H1 (cell line): ENCODE data around the gene HECTD3. TPM values are rescaled to one million over a fixed set of nuclear protein-coding genes. Genes with fewer than 3 reads are reported as not detected.
A peak's percentile ranks its signal among the peaks of the same experiment; 100 is the strongest.

Experiments
- CTCF ChIA-PET: fragments of 300-600 bp; sonication (Branson Sonifier 250); formaldehyde crosslinking; loops from one replicate; lab custom pipeline; 2021; ENCODE audit not compliant: partially characterized antibody; lab: Charles Lee
- POLR2A ChIA-PET: fragments of 300-600 bp; sonication (Branson Sonifier 250); formaldehyde crosslinking; loops from one replicate; lab custom pipeline; 2021; ENCODE audit warnings: inconsistent platforms; ENCODE audit not compliant: partially characterized antibody; lab: Charles Lee
- DNase-seq, 2 experiments: peaks; one replicate each; pipeline versions ENCODE4 v3.0.0 to v3.0.0-alpha.2; 2010 to 2022; ENCODE audit warnings: low spot score in 2 of 2, low read depth in 1 of 2, mixed read lengths in 1 of 2
- FAIRE-seq: peaks from 2 replicates; lab custom pipeline; 2011; peaks lifted over from hg19 to GRCh38; lab: Jason Lieb, UNC
- H2AFZ ChIP-seq: 2 replicates; pipeline ENCODE4 v1.8.1; 2012; ENCODE audit warnings: low read length, inconsistent platforms
- H2AK5ac ChIP-seq: 2 replicates; pipeline ENCODE4 v1.6.1; 2013; ENCODE audit warnings: low read depth, low read length
- H2BK120ac ChIP-seq: replicated peaks from 2 replicates; pipeline ENCODE3; 2013; ENCODE audit warnings: low read depth, low read length, inconsistent platforms
- H2BK12ac ChIP-seq: 2 replicates; pipeline ENCODE4 v1.6.1; 2013; ENCODE audit warnings: low read depth, low read length
- H2BK15ac ChIP-seq: 2 replicates; pipeline ENCODE4 v1.6.1; 2013; ENCODE audit warnings: low read length
- H2BK20ac ChIP-seq: 2 replicates; pipeline ENCODE4 v1.6.1; 2013; ENCODE audit warnings: low read length
- H2BK5ac ChIP-seq: 2 replicates; pipeline ENCODE4 v1.6.1; 2013; ENCODE audit warnings: low read depth, low read length
- H3K14ac ChIP-seq: 2 replicates; pipeline ENCODE4 v1.6.1; 2013; ENCODE audit warnings: inconsistent platforms; ENCODE audit not compliant: insufficient read length
- H3K18ac ChIP-seq: 2 replicates; pipeline ENCODE4 v1.6.1; 2013; ENCODE audit warnings: low read length; ENCODE audit errors: extremely low read depth
- H3K23ac ChIP-seq: 2 replicates; pipeline ENCODE4 v1.6.1; 2013; ENCODE audit warnings: inconsistent platforms; ENCODE audit not compliant: insufficient read length
- H3K23me2 ChIP-seq: 2 replicates; pipeline ENCODE4 v1.6.1; 2013; ENCODE audit warnings: low read depth, low read length
- H3K27ac ChIP-seq: 2 replicates; pipeline ENCODE4 v1.6.1; 2011; ENCODE audit warnings: low read depth, low read length, inconsistent platforms
- H3K27me3 ChIP-seq, 4 experiments: replicated peaks in 1 of 4; 1 replicate in 1 of 4; 2 replicates in 3 of 4; pipeline versions ENCODE4 v1.6.1 to v1.8.1; 2011 to 2013; ENCODE audit warnings: low read length in 3 of 4, mild to moderate bottlenecking in 3 of 4, inconsistent platforms in 2 of 4, mixed read lengths in 2 of 4, moderate library complexity in 1 of 4; ENCODE audit not compliant: control insufficient read depth in 3 of 4, insufficient read depth in 3 of 4; ENCODE audit errors: extremely low read depth in 1 of 4
- H3K36me3 ChIP-seq, 4 experiments: 2 replicates each; pipeline versions ENCODE4 v1.6.1 to v1.8.1; 2011 to 2013; ENCODE audit warnings: mild to moderate bottlenecking in 4 of 4, low read length in 3 of 4, moderate library complexity in 2 of 4, control low read depth in 1 of 4, inconsistent platforms in 1 of 4; ENCODE audit not compliant: insufficient read depth in 4 of 4, control insufficient read depth in 2 of 4
- H3K4ac ChIP-seq: replicated peaks from 2 replicates; pipeline ENCODE3; 2013; ENCODE audit warnings: low read length, low read depth, mixed read lengths, inconsistent platforms; ENCODE audit not compliant: insufficient read length
- H3K4me1 ChIP-seq, 4 experiments: replicated peaks in 1 of 4; 1 replicate in 1 of 4; 2 replicates in 3 of 4; pipeline versions ENCODE4 v1.6.1 to v1.8.1; 2011 to 2013; ENCODE audit warnings: low read length in 3 of 4, inconsistent platforms in 2 of 4, mixed read lengths in 1 of 4; ENCODE audit not compliant: insufficient read depth in 4 of 4, control insufficient read depth in 3 of 4
- H3K4me2 ChIP-seq, 2 experiments: 2 replicates each; pipeline versions ENCODE4 v1.6.1 to v1.8.1; 2011 to 2013; ENCODE audit warnings: low read depth in 2 of 2, low read length in 2 of 2, control low read depth in 1 of 2, inconsistent platforms in 1 of 2, mild to moderate bottlenecking in 1 of 2; ENCODE audit not compliant: insufficient read depth in 1 of 2
- H3K4me3 ChIP-seq, 4 experiments: fragments of 200-600, 300-600 bp in 1 of 4; sonication (generic), shearing (Covaris generic), sonication (Bioruptor Twin) in 1 of 4; 2 replicates each; pipeline versions ENCODE4 v1.5.1 to v1.8.1; 2011 to 2016; ENCODE audit warnings: low read length in 4 of 4, low read depth in 3 of 4, control low read depth in 2 of 4, inconsistent platforms in 2 of 4, mild to moderate bottlenecking in 2 of 4, mixed read lengths in 1 of 4, moderate library complexity in 1 of 4; ENCODE audit not compliant: insufficient read depth in 2 of 4; ENCODE audit errors: extremely low read depth in 1 of 4
- H3K56ac ChIP-seq: replicated peaks from 2 replicates; pipeline ENCODE3; 2013; ENCODE audit warnings: low read depth, mild to moderate bottlenecking, mixed read lengths, low read length, inconsistent platforms; ENCODE audit not compliant: insufficient read length
- H3K79me1 ChIP-seq: 2 replicates; pipeline ENCODE4 v1.6.1; 2013; ENCODE audit warnings: low read depth, low read length, control low read depth
- H3K79me2 ChIP-seq, 2 experiments: 2 replicates each; pipeline versions ENCODE4 v1.6.1 to v1.8.1; 2012 to 2013; ENCODE audit warnings: low read length in 2 of 2, mild to moderate bottlenecking in 2 of 2, inconsistent platforms in 1 of 2; ENCODE audit not compliant: insufficient read depth in 2 of 2, control insufficient read depth in 1 of 2
- H3K9ac ChIP-seq, 4 experiments: replicated peaks in 1 of 4; 1 replicate in 1 of 4; 2 replicates in 3 of 4; pipeline versions ENCODE4 v1.6.1 to v1.8.1; 2011 to 2013; ENCODE audit warnings: low read depth in 3 of 4, low read length in 3 of 4, control low read depth in 2 of 4, mild to moderate bottlenecking in 2 of 4, moderate library complexity in 2 of 4, inconsistent platforms in 1 of 4; ENCODE audit errors: extremely low read depth in 1 of 4
- H3K9me3 ChIP-seq, 2 experiments: 2 replicates each; pipeline versions ENCODE4 v1.6.1 to v1.8.1; 2012 to 2013; ENCODE audit warnings: mild to moderate bottlenecking in 2 of 2, moderate library complexity in 2 of 2, control low read depth in 1 of 2, inconsistent platforms in 1 of 2, low read depth in 1 of 2, low read length in 1 of 2, mixed read lengths in 1 of 2; ENCODE audit not compliant: insufficient read depth in 2 of 2
- H4K20me1 ChIP-seq, 2 experiments: replicated peaks in 1 of 2; 2 replicates each; pipeline versions ENCODE3 to v1.8.1; 2011 to 2013; ENCODE audit warnings: inconsistent platforms in 2 of 2, low read length in 2 of 2, mild to moderate bottlenecking in 1 of 2; ENCODE audit not compliant: insufficient read depth in 2 of 2, control insufficient read depth in 1 of 2
- H4K5ac ChIP-seq: 2 replicates; pipeline ENCODE4 v1.6.1; 2013; ENCODE audit warnings: low read length, low read depth, mixed read lengths, inconsistent platforms; ENCODE audit not compliant: insufficient read length
- H4K8ac ChIP-seq: 2 replicates; pipeline ENCODE4 v1.8.0; 2013; ENCODE audit warnings: mild to moderate bottlenecking, moderate library complexity, low read length, inconsistent platforms; ENCODE audit not compliant: insufficient read depth; ENCODE audit errors: extremely low read depth
- H4K91ac ChIP-seq: replicated peaks from 2 replicates; pipeline ENCODE3; 2013; ENCODE audit warnings: low read length, mixed read lengths, inconsistent platforms; ENCODE audit not compliant: insufficient read length
- CREB1 ChIP-seq: IDR thresholded peaks from 2 replicates; pipeline ENCODE4 v1.6.1; 2012; ENCODE audit warnings: inconsistent platforms
- RAD21 ChIP-seq, 2 experiments: IDR thresholded peaks in 1 of 2; conservative IDR thresholded peaks in 1 of 2; 2 replicates each; pipeline ENCODE4 v1.6.1; 2011; ENCODE audit warnings: low read depth in 2 of 2, low read length in 2 of 2, improper control_type of control experiment in 1 of 2, inconsistent platforms in 1 of 2, mild to moderate bottlenecking in 1 of 2, moderate library complexity in 1 of 2
- RNF2 ChIP-seq: fragments of 200-900, 300-1000 bp; sonication (generic); IDR thresholded peaks from 2 replicates; pipeline ENCODE4 v1.7.1; 2016; ENCODE audit warnings: borderline replicate concordance, low read depth, mild to moderate bottlenecking, antibody characterized with exemption, low read length; ENCODE audit not compliant: poor library complexity, severe bottlenecking; ENCODE audit errors: missing control alignments
- SIN3A ChIP-seq, 2 experiments: IDR thresholded peaks in 1 of 2; conservative IDR thresholded peaks in 1 of 2; 2 replicates each; pipeline ENCODE4 v1.6.1; 2011 to 2012; ENCODE audit warnings: low read length in 2 of 2, improper control_type of control experiment in 1 of 2, low read depth in 1 of 2, mild to moderate bottlenecking in 1 of 2
- TEAD4 ChIP-seq: IDR thresholded peaks from 2 replicates; pipeline ENCODE4 v1.6.1; 2012; ENCODE audit warnings: low read depth, low read length, inconsistent platforms, mixed read lengths
- YY1 ChIP-seq: IDR thresholded peaks from 2 replicates; pipeline ENCODE4 v1.6.1; 2011; ENCODE audit warnings: low read depth, mild to moderate bottlenecking, low read length
- WGBS, 2 experiments: shearing (Covaris generic) in 1 of 2; methylation state at CpG; one replicate each; pipeline versions ENCODE4 v1.1.6 to v1.1.7; 2013 to 2015; ENCODE audit warnings: low lambda C conversion rate in 2 of 2, mixed read lengths in 2 of 2, inconsistent platforms in 1 of 2, low coverage in 1 of 2, missing lambda C conversion rate in 1 of 2; ENCODE audit not compliant: insufficient replicate concordance in 2 of 2, insufficient coverage in 1 of 2, insufficient read length in 1 of 2; ENCODE audit errors: extremely low coverage in 1 of 2, missing lambda C conversion rate in 1 of 2; 5-methylcytosine and 5-hydroxymethylcytosine counted together
- polyA plus RNA-seq, 7 experiments: library from polyadenylated mRNA; depleted of rRNA in 3 of 7; stranded (reverse) in 5 of 7; unstranded in 2 of 7; fragments of >200 nt in 5 of 7; fragments of 200-250 nt in 2 of 7; gene quantifications; 1 replicate in 5 of 7; 2 replicates in 1 of 7; 4 replicates in 1 of 7; pipeline versions ENCODE4 v1.2.1 to v1.2.3, GENCODE V29; 2011 to 2013; ENCODE audit warnings: missing spikeins in 2 of 7, mixed read lengths in 2 of 7
- total RNA-seq: library from RNA; stranded (reverse); fragmentation: NEBNext Ultra II Directional; extraction: Animal tissue kit (Norgen Biotek cat#: 25700); gene quantifications from 2 replicates; pipeline ENCODE4 v1.2.1, GENCODE V29; 2021
- TF ChIP-seq, protein P1 (sequence below): IDR thresholded peaks from 2 replicates; pipeline ENCODE4 v1.6.1; 2012; ENCODE audit warnings: inconsistent platforms

Gene HECTD3
- total and polyA plus RNA-seq, 2 of the 8 experiments (the other 6 are each of a cell fraction or from before 2014, with no cell fraction given): 32.9 to 52.7 TPM

DNA sequence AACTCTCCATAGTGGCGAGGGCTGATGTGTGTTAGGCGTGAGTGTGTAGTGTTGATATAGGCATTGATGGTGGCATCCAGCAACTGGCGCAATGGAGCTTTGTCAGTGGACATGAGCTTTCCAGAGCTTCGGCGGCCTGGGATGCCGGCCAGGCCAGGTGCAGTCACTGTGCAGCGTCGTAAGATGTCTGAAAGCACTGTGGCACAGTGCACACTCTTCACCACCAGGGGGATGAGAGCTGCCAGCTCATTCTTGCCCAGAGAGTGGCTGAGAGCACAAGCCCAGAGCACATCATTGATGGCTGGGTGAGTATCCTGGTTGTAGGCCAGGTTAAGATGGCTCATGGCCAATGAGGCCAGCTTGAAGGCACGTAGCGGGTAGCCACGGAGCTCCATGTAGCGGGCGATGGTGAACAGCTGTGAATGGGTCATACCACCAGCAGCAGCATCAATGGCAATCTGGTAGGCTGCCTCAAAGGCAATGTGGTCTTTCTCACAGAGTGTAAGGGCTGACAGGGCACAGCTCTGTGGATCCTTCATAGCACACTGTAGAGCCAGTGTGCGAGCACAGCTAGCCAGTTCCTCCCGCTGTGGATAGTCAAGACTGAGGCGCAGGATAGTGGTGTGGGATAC is 7.6 kb upstream of the HECTD3 start:
- peak overlapping the region; percentile 91 for H3K4ac ChIP-seq
- H3K56ac ChIP-seq: no peak overlapping the region
- no peak overlapping the region for H3K27ac ChIP-seq
- H3K79me2 ChIP-seq: no peaks in the 10 kb centered on the region; a peak in 1 of 4 replicates
- H3K27me3 ChIP-seq: no peaks in the 10 kb centered on the region
- no peak overlapping the region for H4K5ac ChIP-seq
- peak; percentile 88 for FAIRE-seq
- DNase-seq: peak in 1 of 2 experiments; percentile 79
- H3K9ac ChIP-seq: no peak overlapping the region
- WGBS, 2 experiments: 85% methylated on average over 16 of the region's 16 CpGs; no CpG with 5 or more reads in 1 of the 2 experiments
- no peak overlapping the region for H2BK20ac ChIP-seq
- CTCF ChIA-PET: interaction anchor here (0.6 to 15.4 kb wide), 52 partner anchors 8 to 1535 kb away, joined by 3 to 424 read pairs (median 4); partner anchors contain the start of genes HECTD3, MUTYH, PTCH2 and TESK2
- H3K23me2 ChIP-seq: no peaks in the 10 kb centered on the region
- no peak overlapping the region for H2BK15ac ChIP-seq
- H3K79me1 ChIP-seq: no peaks in the 10 kb centered on the region
- H4K20me1 ChIP-seq: peaks cover 0 to 2% of the 10 kb centered on the region in 2 experiments
- no peak overlapping the region for H4K91ac ChIP-seq
- no peaks in the 10 kb centered on the region for H3K9me3 ChIP-seq
- H2BK120ac ChIP-seq: no peak overlapping the region
- H3K4me1 ChIP-seq: no peaks in the 10 kb centered on the region
- H3K23ac ChIP-seq: no peak overlapping the region
- peak overlapping the region; percentile 38; the same call in 1 of the 2 replicates for H4K8ac ChIP-seq
- POLR2A ChIA-PET: interaction anchor here (0.5 to 1.2 kb wide), 7 partner anchors 8 to 285 kb away, joined by 3 to 6 read pairs (median 3); partner anchors contain the start of gene PLK3
- no peak overlapping the region; the same call in 1 of the 2 replicates for H2BK12ac ChIP-seq
- no peak overlapping the region for H3K14ac ChIP-seq
- no peak overlapping the region for H3K4me2 ChIP-seq
- H3K18ac ChIP-seq: no peak overlapping the region
- H3K36me3 ChIP-seq: 0 out of 8 replicates have a peak, but pooled peaks cover 0 to 4% (median 1%) of the 10 kb centered on the region in 4 experiments
- no peak overlapping the region for H3K4me3 ChIP-seq
- H2AK5ac ChIP-seq: no peak overlapping the region
- no peak overlapping the region for H2BK5ac ChIP-seq
- 0 out of 2 replicates have a peak overlapping the region, but pooled peaks have one; percentile 8 for H2AFZ ChIP-seq
- TF ChIP-seq TEAD4: 0 out of 2 replicates have a peak, but pooled peaks have one; percentile 35
- peak in 1 of 2 experiments; percentile 57; a peak in 1 of 4 replicates for TF ChIP-seq SIN3A (conservative IDR thresholded peaks at IDR 0.05 in 1 of 2, IDR thresholded peaks at IDR 0.05 in 1 of 2; ENCODE audit: low read depth in 1 of 2, low read length in 2 of 2)
- 0 out of 2 replicates have a peak, but pooled peaks have one; percentile 19 for TF ChIP-seq CREB1
- no peak for TF ChIP-seq RNF2
- TF ChIP-seq, protein P1, sequence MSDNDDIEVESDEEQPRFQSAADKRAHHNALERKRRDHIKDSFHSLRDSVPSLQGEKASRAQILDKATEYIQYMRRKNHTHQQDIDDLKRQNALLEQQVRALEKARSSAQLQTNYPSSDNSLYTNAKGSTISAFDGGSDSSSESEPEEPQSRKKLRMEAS: peak; percentile 48; the same call in 1 of the 2 replicates
- peak; percentile 84 to 86 for TF ChIP-seq RAD21 (IDR thresholded peaks at IDR 0.05 in 1 of 2, conservative IDR thresholded peaks at IDR 0.05 in 1 of 2; ENCODE audit: low read depth in 2 of 2, low read length in 2 of 2)
- peak; percentile 79; the same call in 1 of the 2 replicates for TF ChIP-seq YY1
